SK-N-SH (cell line): ENCODE measurements around the gene FBN2. TPM values are rescaled to one million over a fixed set of nuclear protein-coding genes. Genes with fewer than 3 reads are reported as not detected.
A peak's percentile ranks its signal among the peaks of the same experiment; 100 is the strongest.

Source experiments
- CTCF ChIA-PET: fragments of 300-600, 350-600 bp; formaldehyde crosslinking; extraction: SDS; loops from one replicate; lab custom pipeline; 2021; lab: Yijun Ruan, JAX
- POLR2A ChIA-PET: fragments of 350-600 bp; sonication (Branson Sonifier 250); formaldehyde crosslinking; extraction: SDS; loops from one replicate; lab custom pipeline; 2020; ENCODE audit warnings: antibody characterized with exemption, inconsistent platforms; lab: Yijun Ruan, JAX
- DNase-seq: peaks from one replicate; pipeline ENCODE4 v3.0.0; 2012
- H2AFZ ChIP-seq: fragments of 200-600 bp; sonication (generic); 2 replicates; pipeline ENCODE4 v1.8.1; 2016; ENCODE audit warnings: antibody characterized with exemption, mild to moderate bottlenecking, low read depth
- H3F3A ChIP-seq: fragments of 200-600 bp; sonication (generic); replicated peaks from 2 replicates; pipeline ENCODE3; 2016; ENCODE audit warnings: antibody characterized with exemption, mild to moderate bottlenecking; ENCODE audit not compliant: insufficient read depth
- H3K27ac ChIP-seq, 2 experiments: fragments of 200-500 bp in 1 of 2; fragments of 200-600 bp in 1 of 2; sonication (Bioruptor generic) in 1 of 2; sonication (generic), shearing (Covaris generic) in 1 of 2; 2 replicates each; pipeline versions ENCODE4 v1.5.1 to v1.6.1; 2014 to 2016; ENCODE audit warnings: low read depth in 2 of 2, inconsistent platforms in 1 of 2, low read length in 1 of 2, mild to moderate bottlenecking in 1 of 2, mixed read lengths in 1 of 2
- H3K27me3 ChIP-seq: fragments of 200-600 bp; sonication (generic), shearing (Covaris generic); 2 replicates; pipeline ENCODE4 v1.6.1; 2016; ENCODE audit warnings: mixed run types; ENCODE audit not compliant: insufficient read depth
- H3K36me3 ChIP-seq, 2 experiments: fragments of 200-500 bp in 1 of 2; fragments of 200-600 bp in 1 of 2; sonication (Bioruptor generic) in 1 of 2; sonication (generic) in 1 of 2; replicated peaks in 1 of 2; 2 replicates each; pipeline versions ENCODE3 to v1.5.1; 2014 to 2016; ENCODE audit warnings: low read length in 1 of 2, mild to moderate bottlenecking in 1 of 2; ENCODE audit not compliant: insufficient read depth in 2 of 2, control insufficient read depth in 1 of 2
- H3K4me1 ChIP-seq, 2 experiments: fragments of 200-500 bp in 1 of 2; fragments of 200-600 bp in 1 of 2; sonication (Bioruptor generic) in 1 of 2; sonication (generic), shearing (Covaris generic) in 1 of 2; 2 replicates each; pipeline versions ENCODE4 v1.5.1 to v1.6.1; 2014 to 2016; ENCODE audit warnings: low read depth in 1 of 2, low read length in 1 of 2, mixed run types in 1 of 2; ENCODE audit not compliant: insufficient read depth in 2 of 2, control insufficient read depth in 1 of 2
- H3K4me2 ChIP-seq: fragments of 200-600 bp; sonication (generic), shearing (Covaris generic); 2 replicates; pipeline ENCODE4 v1.6.1; 2017; ENCODE audit warnings: mixed run types
- H3K4me3 ChIP-seq, 2 experiments: fragments of 200-500 bp in 1 of 2; fragments of 200-600 bp in 1 of 2; sonication (Bioruptor generic) in 1 of 2; sonication (generic), shearing (Covaris generic) in 1 of 2; 2 replicates each; pipeline versions ENCODE4 v1.5.1 to v1.8.1; 2014 to 2016; ENCODE audit warnings: low read depth in 2 of 2, inconsistent platforms in 1 of 2, low read length in 1 of 2, mild to moderate bottlenecking in 1 of 2, mixed read lengths in 1 of 2, moderate library complexity in 1 of 2
- H3K79me2 ChIP-seq: fragments of 200-600 bp; sonication (generic); 2 replicates; pipeline ENCODE4 v1.8.1; 2017; ENCODE audit warnings: mild to moderate bottlenecking; ENCODE audit not compliant: insufficient read depth
- H3K9ac ChIP-seq: fragments of 200-600 bp; sonication (generic); 2 replicates; pipeline ENCODE4 v1.6.1; 2017; ENCODE audit warnings: mixed run types
- H3K9me2 ChIP-seq: fragments of 200-600 bp; sonication (generic); 2 replicates; pipeline ENCODE4 v1.6.1; 2017; ENCODE audit warnings: mixed run types
- H3K9me3 ChIP-seq: fragments of 200-600 bp; sonication (generic); 2 replicates; pipeline ENCODE4 v1.6.1; 2017; ENCODE audit warnings: mixed run types, mild to moderate bottlenecking, moderate library complexity
- H4K20me1 ChIP-seq: fragments of 200-600 bp; sonication (generic); 2 replicates; pipeline ENCODE4 v1.6.1; 2017; ENCODE audit warnings: mild to moderate bottlenecking, mixed run types; ENCODE audit not compliant: insufficient read depth
- CHD2 ChIP-seq: fragments of 150-350 bp; IDR thresholded peaks from 2 replicates; pipeline ENCODE4 v1.6.1; 2018; ENCODE audit warnings: low read length; ENCODE audit not compliant: partially characterized antibody
- ELF1 ChIP-seq: IDR thresholded peaks from 2 replicates; pipeline ENCODE4 v1.4.0; 2012
- EP300 ChIP-seq, 2 experiments: IDR thresholded peaks; 2 replicates each; pipeline versions ENCODE4 v1.4.0 to v1.6.1; 2012; ENCODE audit warnings: borderline replicate concordance in 1 of 2, low read depth in 1 of 2, low read length in 1 of 2
- FOSL2 ChIP-seq: IDR thresholded peaks from 2 replicates; pipeline ENCODE4 v1.4.0; 2012; ENCODE audit warnings: low read depth, mild to moderate bottlenecking, moderate library complexity, borderline replicate concordance
- FOXM1 ChIP-seq: IDR thresholded peaks from 2 replicates; pipeline ENCODE4 v1.4.0; 2012; ENCODE audit warnings: low read depth, mild to moderate bottlenecking
- JUND ChIP-seq: IDR thresholded peaks from 2 replicates; pipeline ENCODE4 v1.4.0; 2012
- MXI1 ChIP-seq: IDR thresholded peaks from 2 replicates; pipeline ENCODE4 v1.6.1; 2012; ENCODE audit warnings: mild to moderate bottlenecking, low read depth, low read length, improper control_type of control experiment
- NFIC ChIP-seq: IDR thresholded peaks from 2 replicates; pipeline ENCODE4 v1.4.0; 2012; ENCODE audit warnings: borderline replicate concordance
- NRF1 ChIP-seq: IDR thresholded peaks from 2 replicates; pipeline ENCODE4 v1.6.1; 2012; ENCODE audit warnings: low read depth, mild to moderate bottlenecking, low read length
- RAD21 ChIP-seq: IDR thresholded peaks from 2 replicates; pipeline ENCODE4 v1.6.1; 2012; ENCODE audit warnings: mild to moderate bottlenecking, low read length
- RXRA ChIP-seq: IDR thresholded peaks from 2 replicates; pipeline ENCODE4 v1.4.0; 2012; ENCODE audit warnings: low read depth, mild to moderate bottlenecking, borderline replicate concordance
- SMC3 ChIP-seq: IDR thresholded peaks from 2 replicates; pipeline ENCODE4 v1.6.1; 2012; ENCODE audit warnings: low read depth, low read length, improper control_type of control experiment
- TCF12 ChIP-seq: IDR thresholded peaks from 2 replicates; pipeline ENCODE4 v1.4.0; 2012
- WGBS: methylation state at CpG from one replicate; pipeline ENCODE4 v1.1.6; 2017; ENCODE audit warnings: low lambda C conversion rate; 5-methylcytosine and 5-hydroxymethylcytosine counted together
- polyA plus RNA-seq, 3 experiments: library from polyadenylated mRNA; depleted of rRNA; stranded (reverse); fragments of >200 nt; gene quantifications; 2 replicates each; pipeline ENCODE4 v1.2.3, GENCODE V29; 2012

The FBN2 gene
- polyA plus RNA-seq, 1 of the 3 experiments (the other 2 are of a cell fraction) = 2.2 TPM

GRCh38 chr5:128572051-128572929 is 34.2 kb upstream of the FBN2 start:
- Histone ChIP-seq H3K36me3 (no peaks in the 10 kb centered on the region), H3K9ac (no peak overlapping the region), H3K27me3 (no peaks in the 10 kb centered on the region), H3F3A (peaks cover 17% of the 10 kb centered on the region), H3K9me2 (no peaks in the 10 kb centered on the region), H3K27ac (peak overlapping the region; percentile 36 to 74; a peak in 3 of 4 replicates), H2AFZ (no peak overlapping the region; the same call in 1 of the 2 replicates), H3K4me3 (no peak overlapping the region; a peak in 1 of 4 replicates), H3K79me2 (no peaks in the 10 kb centered on the region), H3K4me2 (no peak overlapping the region), H4K20me1 (no peaks in the 10 kb centered on the region), H3K4me1 (no peaks in the 10 kb centered on the region)
- CTCF ChIA-PET = no interaction called here
- 17% methylated on average over 4 of the region's 4 CpGs for WGBS
- POLR2A ChIA-PET = no interaction called here
- no peak for TF ChIP-seq NRF1
- TF ChIP-seq ELF1 = no peak
- TF ChIP-seq JUND = peak; percentile 39
- TF ChIP-seq NFIC = no peak
- TF ChIP-seq MXI1 = no peak
- TF ChIP-seq CHD2 = no peak
- TF ChIP-seq RXRA = no peak
- no peak for TF ChIP-seq EP300 (IDR thresholded peaks at IDR 0.05; ENCODE audit: borderline replicate concordance in 1 of 2, low read depth in 1 of 2, low read length in 1 of 2)
- TF ChIP-seq FOSL2 = 0 out of 2 replicates have a peak, but pooled peaks have one; percentile 9
- TF ChIP-seq RAD21 = no peak
- peak; percentile 80 for TF ChIP-seq TCF12
- no peak for TF ChIP-seq SMC3
- TF ChIP-seq, all 33 proteins: peak for 3
- H3K9me3 ChIP-seq = no peaks in the 10 kb centered on the region
- DNase-seq = no peak

- CTCF ChIA-PET = no interaction called here
- no peaks in the 10 kb centered on the region for H3K9me3 ChIP-seq
- H4K20me1 ChIP-seq = no peaks in the 10 kb centered on the region
- peaks cover 4% of the 10 kb centered on the region for H3F3A ChIP-seq
- H3K36me3 ChIP-seq = no peaks in the 10 kb centered on the region
- H3K4me1 ChIP-seq = no peaks in the 10 kb centered on the region
- POLR2A ChIA-PET = no interaction called here
- H3K27me3 ChIP-seq = no peaks in the 10 kb centered on the region
- H3K4me3 ChIP-seq = no peak overlapping the region
- TF ChIP-seq FOXM1 (no peak), RAD21 (no peak), NRF1 (no peak), TCF12 (no peak)
- DNase-seq = no peak
- H3K4me2 ChIP-seq = no peak overlapping the region
- no peaks in the 10 kb centered on the region for H3K9me2 ChIP-seq
- H3K27ac ChIP-seq = no peak overlapping the region
- WGBS = 4% methylated on average over 2 of the region's 2 CpGs
- no peak overlapping the region for H3K9ac ChIP-seq
- H3K79me2 ChIP-seq = no peaks in the 10 kb centered on the region
- H2AFZ ChIP-seq = no peak overlapping the region
Observed at GRCh38 chr5:128566178-128566577, 28.1 kb upstream of the FBN2 start.
